Spleen (tissue), 11 donors: ENCODE results near the gene LRRC7. TPM values are rescaled to one million over a fixed set of nuclear protein-coding genes. Genes with fewer than 3 reads are reported as not detected.

ENCODE experiments used
- DNase-seq: peaks from one replicate; pipeline ENCODE4 v3.0.0-alpha.2; 2020
- H3K27ac ChIP-seq, 8 donors: fragments of 200-600 bp; sonication (generic) in 7 of 8; 1 replicate in 4 of 8; 2 replicates in 4 of 8; pipeline versions ENCODE4 v1.5.0 to v1.8.0; 2016 to 2021; ENCODE audit warnings: inconsistent platforms in 4 of 8, mild to moderate bottlenecking in 4 of 8, moderate library complexity in 1 of 8
- H3K27me3 ChIP-seq, 7 donors: fragments of 200-600 bp; sonication (generic) in 6 of 7; replicated peaks in 1 of 7; 1 replicate in 4 of 7; 2 replicates in 3 of 7; pipeline versions ENCODE4 v1.5.0 to v1.8.0; 2016 to 2021; ENCODE audit warnings: inconsistent platforms in 3 of 7, mild to moderate bottlenecking in 1 of 7
- H3K36me3 ChIP-seq, 6 donors: fragments of 200-600 bp; sonication (generic) in 5 of 6; 1 replicate in 4 of 6; 2 replicates in 2 of 6; pipeline versions ENCODE4 v1.5.0 to v1.8.0; 2016 to 2021; ENCODE audit warnings: inconsistent platforms in 2 of 6
- H3K4me1 ChIP-seq, 6 donors: fragments of 200-600 bp; sonication (generic) in 5 of 6; 1 replicate in 3 of 6; 2 replicates in 3 of 6; pipeline versions ENCODE4 v1.5.0 to v1.8.0; 2016 to 2021; ENCODE audit warnings: inconsistent platforms in 3 of 6
- H3K4me3 ChIP-seq, 8 donors: fragments of 200-600 bp; sonication (generic) in 7 of 8; 1 replicate in 4 of 8; 2 replicates in 4 of 8; pipeline versions ENCODE4 v1.5.0 to v1.8.0; 2016 to 2021; ENCODE audit warnings: inconsistent platforms in 4 of 8, mild to moderate bottlenecking in 4 of 8, moderate library complexity in 2 of 8
- H3K9me3 ChIP-seq, 8 donors: fragments of 200-600 bp; sonication (generic) in 7 of 8; 1 replicate in 4 of 8; 2 replicates in 4 of 8; pipeline versions ENCODE4 v1.5.0 to v1.8.0; 2016 to 2021; ENCODE audit warnings: inconsistent platforms in 4 of 8
- CTCF ChIP-seq, 11 experiments: fragments of 200-600 bp in 7 of 11; fragments of 450-650 bp in 4 of 11; sonication (generic) in 4 of 11; IDR thresholded peaks in 8 of 11; conservative IDR thresholded peaks in 3 of 11; 1 replicate in 7 of 11; 2 replicates in 4 of 11; pipeline versions ENCODE4 v1.4.0 to v1.8.0; 2016 to 2021; ENCODE audit warnings: antibody characterized with exemption in 11 of 11, inconsistent platforms in 4 of 11, mild to moderate bottlenecking in 1 of 11
- POLR2A ChIP-seq, 3 donors: fragments of 450-650 bp; IDR thresholded peaks; one replicate each; pipeline ENCODE4 v1.5.1; 2017; ENCODE audit warnings: antibody characterized with exemption in 3 of 3, mild to moderate bottlenecking in 1 of 3
- POLR2AphosphoS5 ChIP-seq, 3 donors: sonication (generic); formaldehyde crosslinking; IDR thresholded peaks; one replicate each; pipeline ENCODE4 v1.5.1; 2017; ENCODE audit warnings: antibody characterized with exemption in 3 of 3
- WGBS, 5 donors: extraction: QIAGEN DNeasy Blood & Tissue Kit in 3 of 5; methylation state at CpG; one replicate each; pipeline versions ENCODE4 v1.1.5 to v1.1.7; 2013 to 2018; 5-methylcytosine and 5-hydroxymethylcytosine counted together
- intact Hi-C: fragments of 100-400 bp; cut with DNase I; formaldehyde crosslinking; loops from one replicate; pipeline ENCODE4 v1.15.0; 2023; ENCODE audit warnings: low total_unique reads
- polyA plus RNA-seq, 3 donors: library from polyadenylated mRNA; stranded (reverse); fragments of 200-250 nt; gene quantifications; one replicate each; pipeline ENCODE4 v1.2.1, GENCODE V29; 2013
- total RNA-seq, 7 donors: library from RNA; depleted of rRNA in 3 of 7; stranded (reverse); fragments of >200 nt in 3 of 7; fragmentation: NEBNext Ultra II Directional in 4 of 7; extraction: Animal tissue kit (Norgen Biotek cat#: 25700) in 4 of 7; gene quantifications; one replicate each; pipeline versions ENCODE4 v1.1.0 to v1.2.1, GENCODE V29; 2016 to 2021
- donor health status: healthy with polysubstance abuse.
- donor health status: DM: no; HTN: no; CAD: no; lungs with moderate emphysema.
- donor health status: DM: no; HTN: no; CAD: no.
- donor health status: Bipolar disorder and iron deficiency.
- donor health status: healthy.
- donor health status: DM: no; HTN: no; CAD: no.
- donor health status: DM: yes; HTN: yes; CAD: no.

The LRRC7 gene
- total and polyA plus RNA-seq, 10 donors, result 0.02 to 0.63 (median 0.13) TPM; not detected in 4

- 72 to 87% (median 76%) methylated on average over 4 to 5 of the region's 5 CpGs for WGBS, 5 donors
- Histone ChIP-seq H3K9me3 (no peaks in the 10 kb centered on the region), H3K27me3 (no peaks in the 10 kb centered on the region), H3K4me3 (no peak overlapping the region), H3K27ac (no peak overlapping the region), H3K36me3 (no peaks in the 10 kb centered on the region), H3K4me1 (no peaks in the 10 kb centered on the region)
- no peak for TF ChIP-seq POLR2A (IDR thresholded peaks at IDR 0.05)
- no peak for TF ChIP-seq CTCF (IDR thresholded peaks at IDR 0.05 in 8 of 11, conservative IDR thresholded peaks at IDR 0.05 in 3 of 11)
- no peak for TF ChIP-seq POLR2AphosphoS5 (IDR thresholded peaks at IDR 0.05)
- intact Hi-C loops, result no loop called here
- peak; percentile 54 for DNase-seq
Observed at GRCh38 chr1:69787151-69787550, 219.4 kb downstream of the LRRC7 start.

GRCh38 chr1:69791311-69791710, 223.6 kb downstream of the LRRC7 start:
- Histone ChIP-seq H3K27ac (no peak overlapping the region), H3K36me3 (no peaks in the 10 kb centered on the region), H3K4me3 (no peak overlapping the region), H3K27me3 (no peaks in the 10 kb centered on the region), H3K4me1 (no peaks in the 10 kb centered on the region), H3K9me3 (no peaks in the 10 kb centered on the region)
- TF ChIP-seq CTCF (IDR thresholded peaks at IDR 0.05 in 8 of 11, conservative IDR thresholded peaks at IDR 0.05 in 3 of 11), result no peak
- TF ChIP-seq POLR2AphosphoS5 (IDR thresholded peaks at IDR 0.05), result no peak
- no peak for TF ChIP-seq POLR2A (IDR thresholded peaks at IDR 0.05)
- no peak for DNase-seq
- intact Hi-C loops, result no loop called here
- 60 to 82% (median 71%) methylated on average over 1 of the region's 1 CpG for WGBS, 5 donors

GRCh38 chr1:69794831-69795230, 227.1 kb downstream of the LRRC7 start:
- Histone ChIP-seq H3K4me1 (no peaks in the 10 kb centered on the region), H3K9me3 (no peaks in the 10 kb centered on the region), H3K4me3 (no peak overlapping the region), H3K36me3 (no peaks in the 10 kb centered on the region), H3K27ac (no peak overlapping the region), H3K27me3 (no peaks in the 10 kb centered on the region)
- DNase-seq, result no peak
- intact Hi-C loops, result no loop called here
- WGBS, 5 donors, result 82 to 88% (median 85%) methylated on average over 7 of the region's 7 CpGs
- TF ChIP-seq POLR2A (IDR thresholded peaks at IDR 0.05) (no peak), POLR2AphosphoS5 (IDR thresholded peaks at IDR 0.05) (no peak), CTCF (IDR thresholded peaks at IDR 0.05 in 8 of 11, conservative IDR thresholded peaks at IDR 0.05 in 3 of 11) (no peak)

- Histone ChIP-seq H3K27me3 (no peaks in the 10 kb centered on the region), H3K4me1 (no peaks in the 10 kb centered on the region), H3K27ac (no peak overlapping the region), H3K9me3 (peaks cover 0 to 7% (median 0%) of the 10 kb centered on the region in 8 donors), H3K36me3 (no peaks in the 10 kb centered on the region), H3K4me3 (no peak overlapping the region)
- no peak for DNase-seq
- 29 to 58% (median 45%) methylated on average over 2 of the region's 2 CpGs for WGBS, 5 donors
- TF ChIP-seq CTCF (IDR thresholded peaks at IDR 0.05 in 8 of 11, conservative IDR thresholded peaks at IDR 0.05 in 3 of 11) (no peak), POLR2AphosphoS5 (IDR thresholded peaks at IDR 0.05) (no peak), POLR2A (IDR thresholded peaks at IDR 0.05) (no peak)
- intact Hi-C loops, result no loop called here
Observed at GRCh38 chr1:69814926-69815325, 247.2 kb downstream of the LRRC7 start.
